HCT116 (cell line): ENCODE data around the gene FLACC1.

Experiments used
- CBX3 ChIP-seq: IDR thresholded peaks from 2 replicates; pipeline ENCODE4 v1.6.1; 2012; ENCODE audit warnings: low read depth
- CTCF ChIP-seq, 3 experiments: fragments of 200-600 bp in 1 of 3; sonication (generic) in 1 of 3; IDR thresholded peaks in 2 of 3; conservative IDR thresholded peaks in 1 of 3; 2 replicates each; pipeline ENCODE4 v1.5.1; 2012 to 2017; ENCODE audit warnings: low read depth in 2 of 3, low read length in 2 of 3, antibody characterized with exemption in 1 of 3, borderline replicate concordance in 1 of 3, control low read depth in 1 of 3, mild to moderate bottlenecking in 1 of 3, mixed read lengths in 1 of 3, mixed run types in 1 of 3, moderate library complexity in 1 of 3; ENCODE audit not compliant: insufficient read depth in 1 of 3
- ELF1 ChIP-seq: IDR thresholded peaks from 2 replicates; pipeline ENCODE4 v1.6.1; 2012; ENCODE audit warnings: low read depth, borderline replicate concordance
- EZH2 ChIP-seq: fragments of 200-600 bp; sonication (generic); IDR thresholded peaks from 2 replicates; pipeline ENCODE4 v1.6.1; 2017; ENCODE audit warnings: antibody characterized with exemption, mixed run types
- EZH2phosphoT487 ChIP-seq: fragments of 200-600 bp; IDR thresholded peaks from 2 replicates; pipeline ENCODE4 v1.6.1; 2018; ENCODE audit warnings: antibody characterized with exemption, borderline replicate concordance
- FOSL1 ChIP-seq: IDR thresholded peaks from 2 replicates; pipeline ENCODE4 v1.6.1; 2012; ENCODE audit warnings: low read depth
- JUND ChIP-seq: IDR thresholded peaks from 2 replicates; pipeline ENCODE4 v1.6.1; 2012
- POLR2A ChIP-seq: IDR thresholded peaks from 2 replicates; pipeline ENCODE4 v1.7.0; 2011; ENCODE audit warnings: borderline replicate concordance; ENCODE audit not compliant: insufficient read depth, insufficient read length; ENCODE audit errors: extremely low read depth
- RAD21 ChIP-seq: IDR thresholded peaks from 2 replicates; pipeline ENCODE4 v1.6.1; 2012; ENCODE audit warnings: low read depth, mild to moderate bottlenecking
- REST ChIP-seq: IDR thresholded peaks from 2 replicates; pipeline ENCODE4 v1.6.1; 2012; ENCODE audit warnings: low read depth
- SIN3A ChIP-seq: IDR thresholded peaks from 2 replicates; pipeline ENCODE4 v1.6.1; 2012; ENCODE audit warnings: low read depth
- TCF7L2 ChIP-seq: IDR thresholded peaks from 2 replicates; pipeline ENCODE4 v1.7.0; 2011; ENCODE audit warnings: borderline replicate concordance, inconsistent platforms; ENCODE audit not compliant: insufficient read depth, insufficient read length; ENCODE audit errors: extremely low read depth
- ZNF274 ChIP-seq: fragments of 200-500 bp; sonication (Bioruptor generic); IDR thresholded peaks from 2 replicates; pipeline ENCODE4 v1.6.1; 2014; ENCODE audit warnings: mild to moderate bottlenecking, low read depth, low read length, inconsistent platforms

- no peak for TF ChIP-seq ZNF274
- TF ChIP-seq CTCF (IDR thresholded peaks at IDR 0.05 in 2 of 3, conservative IDR thresholded peaks at IDR 0.05 in 1 of 3; ENCODE audit: borderline replicate concordance in 1 of 3, insufficient read depth in 1 of 3, low read depth in 2 of 3, low read length in 2 of 3): no peak
- TF ChIP-seq REST: no peak
- no peak for TF ChIP-seq TCF7L2
- no peak for TF ChIP-seq EZH2
- TF ChIP-seq FOSL1: no peak
- TF ChIP-seq ELF1: no peak
- TF ChIP-seq JUND: no peak
- no peak for TF ChIP-seq RAD21
- TF ChIP-seq CBX3: no peak
- no peak for TF ChIP-seq SIN3A
- no peak for TF ChIP-seq EZH2phosphoT487
- no peak for TF ChIP-seq POLR2A
Observed at GRCh38 chr2:201255408-201256033, 101.6 kb downstream of the FLACC1 start.
